Measurements from ENCODE around the gene LGALS14.
"Not testable (repeated sequence)": the region's sequence is repeated elsewhere in the genome, so short reads cannot be mapped to it uniquely, and the experiment has no call there.

Gene LGALS14, protein sequence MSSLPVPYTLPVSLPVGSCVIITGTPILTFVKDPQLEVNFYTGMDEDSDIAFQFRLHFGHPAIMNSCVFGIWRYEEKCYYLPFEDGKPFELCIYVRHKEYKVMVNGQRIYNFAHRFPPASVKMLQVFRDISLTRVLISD

DNA sequence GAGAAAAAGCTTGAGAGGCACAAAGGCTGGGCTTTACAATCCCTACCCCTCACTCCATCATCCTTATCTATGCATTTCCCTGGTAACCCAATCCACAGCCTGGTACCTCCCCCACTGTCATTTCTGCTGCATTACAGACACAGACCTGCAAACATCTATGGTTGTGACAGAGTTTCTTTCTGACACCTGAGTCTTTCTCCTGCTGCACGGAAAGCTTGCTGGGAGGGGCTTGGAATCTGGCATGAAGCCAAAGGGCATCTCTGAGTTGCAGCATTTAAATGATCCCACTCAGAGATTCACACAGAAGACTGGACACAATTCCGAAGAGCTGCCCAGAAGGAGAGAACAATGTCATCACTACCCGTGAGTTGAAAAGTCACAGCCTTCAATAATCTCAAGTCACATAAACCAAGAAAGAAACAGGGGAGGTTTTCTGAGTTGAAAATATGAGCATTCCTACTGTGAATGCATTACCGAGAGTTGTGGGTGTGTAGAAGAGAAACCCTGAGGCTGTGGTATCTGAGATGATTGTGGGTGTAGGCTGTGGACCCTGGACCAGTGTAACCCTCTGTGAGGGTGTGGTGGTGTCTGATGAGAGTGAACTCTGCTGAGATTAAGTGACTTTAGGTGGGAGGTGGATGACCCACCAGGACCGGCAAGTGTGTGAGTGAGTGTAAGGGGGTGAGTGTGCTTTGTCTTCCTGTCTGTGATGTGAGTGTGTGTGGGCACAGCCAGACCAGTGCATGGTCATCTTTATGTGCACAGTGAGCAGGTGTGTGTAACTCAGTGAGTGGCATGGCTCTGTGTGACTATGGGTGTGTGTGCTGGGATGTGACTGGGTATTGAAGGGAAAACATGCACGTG, at the start of gene LGALS14:
Gene LGALS14, plus strand, starts transcription at position 301 of the 864 bp plus-strand sequence. Its CDS starts 48 bp downstream, at position 349.
- no peak for DNase-seq (ENCODE audit: low read depth)

DNA sequence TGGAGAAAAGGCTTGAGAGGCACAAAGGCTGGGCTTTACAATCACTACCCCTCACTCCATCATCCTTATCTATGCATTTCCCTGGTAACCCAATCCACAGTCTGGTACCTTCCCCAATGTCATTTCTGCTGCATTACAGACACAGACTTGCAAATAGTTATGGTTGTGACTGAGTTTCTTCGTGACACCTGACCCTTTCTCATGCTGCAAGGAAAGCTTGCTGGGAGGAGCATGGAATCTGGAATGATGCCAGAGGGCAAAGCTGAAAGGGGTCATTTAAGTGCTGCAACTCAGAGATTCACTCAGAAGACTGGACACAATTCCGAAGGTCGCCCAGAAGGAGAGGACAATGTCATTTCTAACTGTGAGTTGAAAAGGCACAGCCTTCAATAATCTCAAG, 48.7 kb upstream of the LGALS14 start, which contains the start of gene LGALS16:
Gene LGALS16, plus strand, starts transcription at position 301 of the 400 bp plus-strand sequence. Its CDS starts 49 bp downstream, at position 350.
- no peak for DNase-seq (ENCODE audit: low read depth)

DNA sequence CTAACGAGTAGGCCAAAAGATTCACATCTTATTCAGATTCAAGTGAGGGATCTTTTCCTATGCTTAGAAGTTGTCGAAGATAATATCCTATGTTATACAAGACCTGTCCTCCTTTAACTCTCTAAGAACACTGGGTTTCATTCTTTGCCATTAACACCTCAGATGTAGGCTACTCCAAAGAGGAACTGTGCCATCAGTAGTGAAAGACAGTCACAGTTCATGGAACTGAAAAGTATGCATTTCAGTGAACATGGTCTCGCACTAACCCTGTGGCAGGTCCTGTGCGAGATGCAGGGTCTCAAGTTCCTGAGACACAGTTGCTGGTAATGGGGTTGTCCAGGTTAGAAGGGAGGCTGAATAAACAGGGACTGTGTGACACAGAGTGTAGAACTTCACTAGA, 44.5 kb upstream of the LGALS14 start:
- DNase-seq (ENCODE audit: low read depth) = no peak

DNA sequence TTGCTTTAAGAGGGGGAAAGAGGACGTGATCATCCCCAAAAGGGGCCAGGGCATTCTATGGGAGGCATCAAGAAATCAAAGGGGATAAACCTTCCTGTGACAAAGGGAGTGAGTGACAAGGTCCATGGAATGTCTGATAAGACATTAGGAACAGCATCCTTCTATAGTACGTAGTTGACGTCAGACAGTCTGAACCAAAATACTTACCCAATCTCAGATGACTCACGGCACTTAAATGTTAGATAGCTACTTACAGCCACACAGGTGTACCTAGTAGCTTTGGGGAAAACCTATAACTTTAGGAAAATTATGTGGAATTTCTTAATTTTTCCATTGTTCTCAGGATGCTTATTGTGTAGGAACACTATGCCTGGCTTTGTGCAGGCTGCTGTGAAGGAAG, 43.6 kb upstream of the LGALS14 start:
- no peak for DNase-seq (ENCODE audit: low read depth)

DNA sequence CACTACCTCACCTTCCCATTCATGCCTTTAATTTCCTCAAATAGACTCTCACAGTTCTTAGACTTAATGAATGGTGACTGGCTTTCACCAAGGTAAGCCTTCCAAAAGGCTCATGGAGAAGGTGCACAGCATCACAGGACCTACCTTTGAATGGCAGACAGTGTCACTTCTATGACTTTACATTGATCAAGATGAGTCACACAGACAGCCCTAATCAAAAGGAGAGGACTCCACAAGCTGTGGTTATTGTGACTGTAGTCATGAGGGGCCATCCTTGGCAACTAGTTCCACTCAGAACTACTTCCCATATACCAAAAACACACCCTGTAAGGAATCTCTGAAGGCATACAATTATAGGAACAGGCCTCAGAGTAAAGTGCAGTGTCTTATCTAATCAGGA, 42.7 kb upstream of the LGALS14 start:
- no peak for DNase-seq (ENCODE audit: low read depth)

DNA sequence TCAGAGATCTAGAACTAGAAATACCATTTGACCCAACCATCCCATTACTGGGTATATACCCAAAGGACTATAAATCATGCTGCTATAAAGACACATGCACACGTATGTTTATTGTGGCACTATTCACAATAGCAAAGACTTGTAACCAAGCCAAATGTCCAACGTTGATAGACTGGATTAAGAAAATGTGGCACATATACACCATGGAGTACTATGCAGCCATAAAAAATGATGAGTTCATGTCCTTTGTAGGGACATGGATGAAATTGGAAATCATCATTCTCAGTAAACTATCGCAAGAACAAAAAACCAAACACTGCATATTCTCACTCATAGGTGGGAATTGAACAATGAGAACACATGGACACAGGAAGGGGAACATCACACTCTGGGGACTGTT, 34.4 kb upstream of the LGALS14 start:
- not testable (repeated sequence) for DNase-seq (ENCODE audit: low read depth)

DNA sequence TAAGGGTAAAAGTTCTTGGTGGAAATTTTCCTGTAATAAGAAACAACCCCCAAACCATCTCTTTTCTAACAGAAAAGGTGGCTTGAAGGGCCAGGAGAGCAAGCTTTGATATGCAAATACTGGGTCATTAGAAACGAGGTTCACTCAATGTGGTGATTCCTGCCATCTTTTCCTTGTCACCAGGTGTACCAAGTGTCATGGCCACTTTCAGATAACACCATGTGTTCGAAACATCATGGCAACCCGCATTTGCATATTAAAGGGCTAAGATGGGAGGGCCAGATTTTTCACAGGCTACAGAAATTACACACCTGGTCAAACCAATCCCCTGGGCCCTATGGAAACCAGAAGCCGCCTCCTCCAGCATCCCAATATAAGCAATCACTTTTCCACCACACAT, 33.3 kb upstream of the LGALS14 start:
- DNase-seq (ENCODE audit: low read depth) = no peak

DNA sequence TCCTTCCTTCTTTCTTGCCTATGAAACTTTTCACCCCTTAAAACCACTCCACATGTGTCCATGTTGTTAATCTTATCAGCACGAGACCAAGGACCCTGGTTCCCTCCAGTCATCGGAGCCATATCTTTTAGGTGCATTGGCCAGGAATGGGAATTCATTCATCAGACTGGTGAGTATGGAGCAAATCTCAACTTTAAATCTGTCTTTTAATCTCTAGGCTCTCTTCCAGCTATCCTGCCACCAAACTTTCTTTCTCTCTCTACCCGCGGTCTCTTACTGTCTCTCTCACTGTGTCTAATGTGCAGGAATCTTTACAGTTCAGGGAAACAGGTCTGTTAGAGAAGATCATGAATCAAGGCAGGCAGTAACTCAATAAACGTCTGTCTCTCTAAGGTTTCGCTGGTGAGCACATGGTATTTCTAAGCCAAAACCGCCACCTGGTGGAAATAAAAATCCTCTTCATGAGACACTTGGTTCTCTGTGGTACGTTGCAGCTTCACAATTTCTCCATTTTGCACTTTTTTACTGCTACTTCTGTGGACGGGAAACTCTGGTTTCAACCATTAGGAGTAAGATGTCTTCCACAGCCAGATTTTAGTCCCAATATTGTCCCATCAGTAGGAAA, 32.4 kb upstream of the LGALS14 start:
- DNase-seq (ENCODE audit: low read depth) = peak; percentile 8

DNA sequence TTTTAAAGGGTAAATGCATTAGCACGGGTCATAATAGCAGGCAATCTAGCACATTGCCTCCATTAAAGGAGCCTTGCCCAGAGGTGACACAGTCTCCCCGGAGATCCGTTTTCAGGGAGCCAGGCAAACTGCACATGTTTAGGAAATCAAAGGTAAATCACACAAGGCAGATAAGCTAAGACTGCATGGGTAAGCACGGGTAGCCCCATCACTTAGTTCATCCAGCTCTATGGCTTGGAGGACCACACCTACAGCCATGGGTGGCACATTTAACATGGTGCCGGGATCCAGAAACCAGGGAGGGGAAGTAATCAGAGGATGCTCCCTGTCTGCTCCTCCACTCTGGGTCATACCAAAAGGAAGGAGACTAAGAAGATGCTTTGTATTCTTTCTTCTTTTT, 31.8 kb upstream of the LGALS14 start:
- DNase-seq (ENCODE audit: low read depth) = no peak

DNA sequence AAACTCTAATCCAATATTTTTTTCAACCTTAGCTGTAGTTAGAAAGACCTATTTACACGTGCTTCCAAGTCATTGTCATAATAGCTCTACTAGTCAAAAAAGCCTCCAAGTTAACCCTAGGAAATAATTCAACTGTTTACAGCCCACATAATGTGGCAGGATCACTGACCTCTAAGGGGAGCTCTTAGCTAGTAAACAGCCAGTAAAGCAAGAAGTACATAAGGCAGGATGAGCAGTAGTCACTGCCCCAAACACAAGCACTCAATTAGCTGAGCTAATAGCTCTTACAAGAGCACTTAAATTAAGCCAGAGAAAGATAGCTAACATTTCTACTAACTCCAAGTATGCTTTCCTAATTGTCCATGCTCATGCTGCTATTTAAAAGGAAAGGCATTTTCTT, 30.4 kb upstream of the LGALS14 start:
- not testable (repeated sequence) for DNase-seq (ENCODE audit: low read depth)

DNA sequence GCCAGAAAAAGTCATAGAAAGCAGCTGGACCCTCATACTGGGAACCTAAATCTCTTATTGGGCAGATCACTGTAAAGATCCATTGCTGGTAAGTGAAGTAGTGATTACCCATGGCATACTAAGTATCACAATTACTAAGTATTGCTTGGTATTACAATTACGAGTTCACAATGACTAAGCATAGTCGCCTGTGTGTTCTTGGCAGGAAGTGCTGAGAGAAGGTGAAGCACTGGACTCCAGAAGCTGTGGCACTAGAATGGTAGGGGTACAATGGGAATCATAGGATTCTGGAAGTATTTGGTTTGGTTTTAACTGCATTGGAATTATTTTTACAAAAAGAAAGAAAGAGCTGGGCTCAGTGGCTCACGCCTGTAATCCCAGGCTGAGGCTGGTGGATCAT, 28.3 kb upstream of the LGALS14 start:
- DNase-seq (ENCODE audit: low read depth) = no peak

DNA sequence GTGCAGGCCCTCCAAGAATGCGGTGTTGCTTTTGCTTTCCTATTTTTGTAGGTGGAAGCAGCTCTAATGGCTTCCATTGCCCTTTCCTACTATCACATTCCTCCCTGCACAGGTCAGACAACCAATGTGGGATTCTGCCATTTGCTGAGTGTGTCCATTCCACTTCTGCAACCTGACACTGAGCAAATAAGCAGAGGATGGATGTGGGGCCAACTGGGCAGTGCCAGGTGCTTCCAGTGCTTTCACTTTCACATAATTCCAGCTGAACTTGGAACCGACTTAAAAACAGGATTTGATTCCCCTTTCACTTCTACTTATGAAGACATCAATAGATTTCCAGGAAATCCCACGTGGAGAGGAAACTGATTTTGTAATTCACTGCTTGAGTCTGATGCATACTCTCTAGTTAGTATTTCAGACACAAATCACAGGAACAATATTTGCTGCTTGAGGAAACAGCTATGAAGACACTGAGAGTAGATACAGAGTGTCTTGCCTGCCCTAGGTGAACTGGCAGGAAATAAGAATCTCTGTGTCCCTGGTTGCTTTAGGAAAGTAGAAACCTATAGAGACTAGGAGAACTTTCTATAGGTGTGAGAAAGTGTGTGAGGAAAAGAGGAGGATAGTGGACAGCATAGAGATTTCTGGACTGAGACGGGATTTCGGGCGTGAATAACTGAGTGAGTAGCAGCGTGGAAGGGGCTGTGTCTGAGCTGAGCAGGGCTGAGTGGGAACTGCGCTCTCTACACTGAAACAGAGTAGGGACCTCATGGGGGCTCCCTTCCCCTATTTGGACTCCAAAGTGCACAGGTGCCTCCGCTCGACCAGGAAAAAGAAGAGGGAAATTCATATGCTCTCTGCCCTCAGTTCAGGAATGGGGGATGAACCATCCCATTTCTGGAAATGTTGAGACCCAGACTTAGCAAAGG, 26.1 kb upstream of the LGALS14 start:
- no peak for DNase-seq (ENCODE audit: low read depth)

DNA sequence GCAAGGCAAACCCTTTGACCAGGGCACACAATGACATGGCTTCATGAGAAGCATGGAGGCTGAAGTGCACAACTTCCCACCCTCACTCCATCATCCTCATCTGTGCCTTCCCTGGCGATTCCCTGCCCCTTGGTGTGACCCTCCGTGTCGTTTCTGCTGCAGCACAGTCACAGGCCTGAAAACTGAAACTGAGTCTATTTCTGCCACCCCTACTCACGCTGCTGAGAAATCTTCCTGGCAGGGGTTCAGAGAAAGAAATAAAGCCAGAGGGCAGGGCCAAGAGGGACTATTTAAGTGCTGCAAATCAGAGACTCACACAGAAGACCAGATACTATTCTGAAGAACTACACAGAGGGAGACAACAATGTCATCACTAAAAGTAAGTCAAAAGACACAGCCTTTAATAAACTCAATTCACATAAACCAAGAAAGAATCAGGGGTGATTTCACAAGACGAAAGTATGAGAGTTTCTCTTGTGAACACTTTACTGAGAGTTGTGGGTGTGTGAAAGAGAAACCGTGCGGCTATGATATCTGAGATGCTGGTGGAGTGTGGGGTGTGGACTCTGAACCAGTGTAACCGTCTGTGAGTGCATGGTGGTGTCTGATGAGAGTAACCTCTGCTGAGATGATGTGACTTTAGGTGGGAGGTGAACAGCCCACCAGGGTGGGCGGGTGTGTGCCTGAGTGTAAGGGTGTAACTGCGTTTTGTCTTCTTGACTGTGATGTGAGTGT, 25.1 kb upstream of the LGALS14 start:
- no peak for DNase-seq (ENCODE audit: low read depth)

DNA sequence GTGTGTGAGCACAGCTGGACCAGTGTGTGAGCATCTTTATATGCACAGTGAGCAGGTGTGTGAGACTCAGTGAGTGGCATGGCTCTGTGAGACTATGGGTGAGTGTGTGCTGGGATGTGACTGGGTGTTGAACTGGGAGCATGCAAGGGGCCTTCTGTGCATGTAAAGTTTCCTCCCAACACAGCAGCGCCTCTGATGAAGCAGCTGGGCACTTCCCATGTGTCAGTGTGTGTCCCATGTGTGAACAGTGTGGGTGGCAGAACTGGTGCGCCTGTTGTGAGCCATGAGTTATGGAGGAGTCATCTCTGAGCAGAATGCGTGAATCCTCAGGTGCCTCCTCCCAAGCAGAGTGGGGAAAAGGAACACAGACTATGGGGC, 24.5 kb upstream of the LGALS14 start:
- no peak for DNase-seq (ENCODE audit: low read depth)

DNA sequence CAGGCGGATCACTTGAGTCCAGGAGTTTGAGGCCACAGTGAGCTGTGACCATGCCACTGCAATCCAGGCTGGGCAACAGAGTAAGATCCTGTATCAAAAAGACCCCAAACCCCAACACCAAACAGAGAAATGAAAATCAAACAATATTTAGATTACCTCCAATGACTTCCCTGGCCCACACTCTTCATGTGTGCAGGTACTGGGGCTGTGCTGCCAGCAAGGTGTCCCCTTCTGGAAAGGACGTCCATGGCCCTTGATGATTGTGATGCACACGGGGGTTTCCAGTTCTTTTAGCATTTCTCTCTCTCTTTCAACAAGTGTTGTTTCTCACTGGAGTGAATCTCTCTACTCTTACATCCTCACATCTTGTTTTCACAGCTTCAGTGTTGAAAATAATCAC, 23.7 kb upstream of the LGALS14 start:
- no peak for DNase-seq (ENCODE audit: low read depth)

DNA sequence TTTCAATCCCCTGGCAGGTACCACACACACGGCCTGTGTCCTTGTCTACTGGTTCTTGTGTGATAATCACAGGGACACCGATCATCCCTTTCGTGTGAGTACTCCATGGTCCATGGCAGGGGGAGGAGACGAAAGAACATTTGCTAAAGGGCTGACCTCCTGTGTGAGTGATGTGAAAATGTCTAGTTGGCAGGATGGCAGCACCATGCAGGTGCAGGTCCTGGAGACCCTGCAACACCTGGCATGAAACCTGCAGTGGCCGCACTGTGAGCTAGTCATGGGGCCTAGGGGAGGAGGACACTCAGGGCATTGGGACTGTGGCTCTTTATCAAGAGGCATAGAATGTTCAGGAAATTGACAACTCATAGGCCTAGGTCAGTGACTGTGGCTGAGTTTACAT, 22.9 kb upstream of the LGALS14 start:
- DNase-seq (ENCODE audit: low read depth) = no peak

DNA sequence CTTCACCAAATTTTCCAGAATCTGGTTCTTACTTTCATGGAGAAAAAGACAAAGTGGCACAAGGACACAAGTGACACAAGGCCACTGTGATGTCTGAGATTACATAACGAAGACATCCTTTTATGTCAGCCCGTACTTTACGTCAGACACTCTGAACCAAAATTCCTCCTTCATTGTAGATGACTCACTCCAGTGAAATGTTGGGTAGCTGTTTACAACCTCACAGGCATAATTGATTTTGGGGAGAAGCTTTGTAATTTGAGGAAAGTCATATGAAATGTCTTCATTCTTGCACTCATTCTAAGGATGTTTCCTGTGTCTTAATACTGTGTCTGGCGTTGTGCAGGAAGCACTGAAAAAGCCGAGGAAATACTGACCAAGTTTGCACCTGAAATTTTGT, 20.0 kb upstream of the LGALS14 start:
- no peak for DNase-seq (ENCODE audit: low read depth)

DNA sequence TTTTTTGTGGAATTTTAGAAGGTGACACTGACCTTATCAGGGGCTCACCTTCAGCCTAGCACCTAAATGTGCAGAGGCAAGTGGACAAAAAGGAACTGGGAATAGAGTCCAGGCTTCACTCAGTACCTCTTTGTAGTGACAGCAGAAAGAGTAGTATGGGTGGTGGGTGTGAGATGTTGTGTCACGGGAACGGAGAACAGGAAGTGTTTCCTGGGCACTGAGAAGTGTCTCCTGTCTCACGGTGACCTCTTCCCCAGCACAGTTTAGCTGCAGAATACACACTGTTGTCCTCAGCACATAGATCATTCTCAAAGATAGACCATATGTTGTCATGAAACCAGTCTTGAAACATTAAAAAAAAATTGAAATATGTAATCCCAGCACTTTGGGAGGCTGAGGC, 17.5 kb upstream of the LGALS14 start:
- no peak for DNase-seq (ENCODE audit: low read depth)

DNA sequence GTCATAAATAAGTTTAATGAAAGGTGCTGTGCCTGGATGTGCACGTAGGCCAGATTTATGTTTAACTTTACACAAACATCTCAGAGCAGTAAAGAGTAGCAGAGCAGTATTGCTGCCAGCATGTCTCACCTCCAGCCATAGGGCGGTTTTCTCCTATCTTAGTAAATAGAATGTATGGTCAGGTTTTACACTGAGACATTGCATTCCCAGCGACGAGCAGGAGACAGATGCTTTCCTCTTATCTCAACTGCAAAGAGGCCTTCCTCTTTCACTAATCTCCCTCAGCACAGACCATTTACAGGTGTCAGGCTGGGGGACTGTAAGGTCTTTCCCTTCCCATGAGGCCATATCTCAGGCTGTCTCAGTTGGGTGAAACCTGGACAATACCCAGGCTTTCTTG, 15.6 kb upstream of the LGALS14 start:
- not testable (repeated sequence) for DNase-seq (ENCODE audit: low read depth)

DNA sequence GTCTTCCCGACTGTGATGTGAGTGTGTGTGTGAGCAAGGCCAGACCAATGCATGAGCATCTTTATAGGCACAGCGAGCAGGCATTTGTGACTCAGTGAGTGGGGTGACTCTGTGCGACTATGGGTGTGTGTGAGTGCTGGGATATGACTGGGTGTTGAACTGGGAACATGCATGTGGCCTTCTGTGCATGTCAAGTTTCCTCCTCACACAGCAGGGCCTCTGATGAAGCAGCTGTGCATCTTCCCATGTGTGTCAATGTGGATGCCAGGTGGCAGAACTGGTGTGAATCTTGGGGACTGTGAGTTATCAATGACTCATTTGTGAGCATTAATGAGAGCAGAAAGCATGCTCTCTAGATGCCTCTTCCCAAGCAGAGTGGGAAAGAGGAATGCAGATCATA, 12.1 kb upstream of the LGALS14 start:
- DNase-seq (ENCODE audit: low read depth) = no peak

DNA sequence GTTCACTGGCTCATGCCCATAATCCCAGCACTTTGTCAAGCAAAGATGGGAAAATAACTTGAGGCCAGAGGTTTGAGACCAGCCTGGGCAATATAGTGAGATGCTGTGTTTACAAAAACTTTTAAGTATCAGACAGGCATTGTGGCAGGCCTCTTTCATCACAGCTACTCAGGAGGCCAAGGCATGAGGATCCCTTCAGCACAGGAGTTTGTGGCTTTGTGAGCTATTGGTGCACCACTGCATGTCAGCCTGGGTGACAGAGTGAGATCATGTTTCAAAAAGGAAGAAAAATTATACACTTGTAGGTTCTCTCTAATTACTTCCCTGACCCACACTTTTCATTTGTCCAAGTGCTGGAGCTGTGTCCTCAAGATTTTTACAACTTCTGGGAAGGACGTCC, 11.5 kb upstream of the LGALS14 start:
- no peak for DNase-seq (ENCODE audit: low read depth)
